ENCODE results near the gene UBE2D1.

GRCh38 chr10:58322835-58323209, 12.0 kb upstream of the UBE2D1 start:
- TF ChIP-seq, protein P1, sequence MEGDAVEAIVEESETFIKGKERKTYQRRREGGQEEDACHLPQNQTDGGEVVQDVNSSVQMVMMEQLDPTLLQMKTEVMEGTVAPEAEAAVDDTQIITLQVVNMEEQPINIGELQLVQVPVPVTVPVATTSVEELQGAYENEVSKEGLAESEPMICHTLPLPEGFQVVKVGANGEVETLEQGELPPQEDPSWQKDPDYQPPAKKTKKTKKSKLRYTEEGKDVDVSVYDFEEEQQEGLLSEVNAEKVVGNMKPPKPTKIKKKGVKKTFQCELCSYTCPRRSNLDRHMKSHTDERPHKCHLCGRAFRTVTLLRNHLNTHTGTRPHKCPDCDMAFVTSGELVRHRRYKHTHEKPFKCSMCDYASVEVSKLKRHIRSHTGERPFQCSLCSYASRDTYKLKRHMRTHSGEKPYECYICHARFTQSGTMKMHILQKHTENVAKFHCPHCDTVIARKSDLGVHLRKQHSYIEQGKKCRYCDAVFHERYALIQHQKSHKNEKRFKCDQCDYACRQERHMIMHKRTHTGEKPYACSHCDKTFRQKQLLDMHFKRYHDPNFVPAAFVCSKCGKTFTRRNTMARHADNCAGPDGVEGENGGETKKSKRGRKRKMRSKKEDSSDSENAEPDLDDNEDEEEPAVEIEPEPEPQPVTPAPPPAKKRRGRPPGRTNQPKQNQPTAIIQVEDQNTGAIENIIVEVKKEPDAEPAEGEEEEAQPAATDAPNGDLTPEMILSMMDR (IDR thresholded peaks at IDR 0.05): no peak
- TF ChIP-seq EZH2phosphoT487 (IDR thresholded peaks at IDR 0.05): no peak
- TF ChIP-seq EZH2 (IDR thresholded peaks at IDR 0.05): no peak

All from neural progenitor cell (in vitro differentiated cells).